IMR-90 (cell line): ENCODE results near the gene CATSPERE. TPM values are rescaled to one million over a fixed set of nuclear protein-coding genes. Genes with fewer than 3 reads are reported as not detected.

Experiments used
- ATAC-seq: fragments of 200-7000 bp; cut with Tn5 transposase; 2 replicates; pipeline ENCODE4 v1.9.1; 2020; ENCODE audit warnings: low read depth, mild to moderate bottlenecking, moderate library complexity
- BruUV-seq: library from RNA; stranded (reverse); fragments of 400-500 nt; replicated peaks from 2 replicates; lab custom pipeline; 2021; lab: Mats Ljungman, UMichigan
- CTCF ChIA-PET: fragments of 300-600 bp; formaldehyde crosslinking; extraction: SDS; loops from one replicate; lab custom pipeline; 2021; ENCODE audit warnings: antibody characterized with exemption; lab: Yijun Ruan, JAX
- POLR2A ChIA-PET: fragments of 300-600 bp; sonication (Branson Sonifier 250); formaldehyde crosslinking; loops from one replicate; lab custom pipeline; 2022; ENCODE audit warnings: antibody characterized with exemption; ENCODE audit not compliant: unreplicated experiment; lab: Charles Lee
- DNase-seq: peaks from one replicate; pipeline ENCODE4 v3.0.0; 2013
- H2AFZ ChIP-seq: replicated peaks from 2 replicates; pipeline ENCODE3; 2013; ENCODE audit warnings: low read length, mild to moderate bottlenecking; ENCODE audit not compliant: poor library complexity
- H2AK5ac ChIP-seq: 2 replicates; pipeline ENCODE4 v1.6.1; 2013; ENCODE audit warnings: low read depth, low read length, inconsistent platforms
- H2AK9ac ChIP-seq: replicated peaks from 2 replicates; pipeline ENCODE3; 2013; ENCODE audit warnings: mild to moderate bottlenecking, low read depth, low read length, moderate library complexity; ENCODE audit not compliant: poor library complexity
- H2BK120ac ChIP-seq: 2 replicates; pipeline ENCODE4 v1.6.1; 2013; ENCODE audit warnings: low read depth, low read length, inconsistent platforms
- H2BK15ac ChIP-seq: 3 replicates; pipeline ENCODE4 v1.6.1; 2013; ENCODE audit warnings: low read depth, low read length, inconsistent platforms
- H2BK20ac ChIP-seq: 2 replicates; pipeline ENCODE4 v1.6.1; 2013; ENCODE audit warnings: low read depth, mild to moderate bottlenecking, inconsistent platforms, low read length, moderate library complexity
- H2BK5ac ChIP-seq: 2 replicates; pipeline ENCODE4 v1.6.1; 2013; ENCODE audit warnings: mild to moderate bottlenecking, low read depth, low read length, inconsistent platforms; ENCODE audit not compliant: poor library complexity, severe bottlenecking
- H3K14ac ChIP-seq: replicated peaks from 2 replicates; pipeline ENCODE4 v1.6.1; 2013; ENCODE audit warnings: low read depth, low read length, inconsistent platforms
- H3K18ac ChIP-seq: 2 replicates; pipeline ENCODE4 v1.6.1; 2013; ENCODE audit warnings: low read depth, low read length, control low read depth
- H3K23ac ChIP-seq: 2 replicates; pipeline ENCODE4 v1.6.1; 2013; ENCODE audit warnings: low read depth, low read length, inconsistent platforms
- H3K27ac ChIP-seq: 2 replicates; pipeline ENCODE4 v1.5.1; 2013; ENCODE audit warnings: mild to moderate bottlenecking, control low read depth, low read length; ENCODE audit not compliant: insufficient read depth
- H3K27me3 ChIP-seq: 2 replicates; pipeline ENCODE4 v1.6.1; 2013; ENCODE audit warnings: low read length; ENCODE audit not compliant: control insufficient read depth, insufficient read depth
- H3K36me3 ChIP-seq: 2 replicates; pipeline ENCODE4 v1.6.1; 2013; ENCODE audit warnings: low read length, mixed read lengths; ENCODE audit not compliant: control insufficient read depth, insufficient read depth
- H3K4ac ChIP-seq: 2 replicates; pipeline ENCODE4 v1.6.1; 2013; ENCODE audit warnings: low read depth, low read length, inconsistent platforms
- H3K4me1 ChIP-seq: 2 replicates; pipeline ENCODE4 v1.6.1; 2013; ENCODE audit warnings: low read length, mixed read lengths; ENCODE audit not compliant: control insufficient read depth, insufficient read depth
- H3K4me2 ChIP-seq: 2 replicates; pipeline ENCODE4 v1.6.1; 2013; ENCODE audit warnings: low read depth, mild to moderate bottlenecking, control low read depth, low read length, moderate library complexity
- H3K4me3 ChIP-seq: 2 replicates; pipeline ENCODE4 v1.5.1; 2013; ENCODE audit warnings: low read depth, mild to moderate bottlenecking, control low read depth, low read length, moderate library complexity; ENCODE audit not compliant: insufficient read depth
- H3K56ac ChIP-seq: 2 replicates; pipeline ENCODE4 v1.6.1; 2013; ENCODE audit warnings: low read length, inconsistent platforms; ENCODE audit not compliant: insufficient read depth; ENCODE audit errors: extremely low read depth
- H3K79me1 ChIP-seq, 2 experiments: 2 replicates each; pipeline ENCODE4 v1.6.1; 2013; ENCODE audit warnings: low read length in 2 of 2, inconsistent platforms in 1 of 2, low read depth in 1 of 2
- H3K9ac ChIP-seq: 2 replicates; pipeline ENCODE4 v1.6.1; 2013; ENCODE audit warnings: low read depth, low read length, control low read depth
- H3K9me1 ChIP-seq: 2 replicates; pipeline ENCODE4 v1.6.1; 2013; ENCODE audit warnings: low read length, inconsistent platforms; ENCODE audit not compliant: insufficient read depth
- H3K9me3 ChIP-seq: 2 replicates; pipeline ENCODE4 v1.6.1; 2013; ENCODE audit warnings: low read length; ENCODE audit not compliant: control insufficient read depth, insufficient read depth
- H4K20me1 ChIP-seq: 2 replicates; pipeline ENCODE4 v1.6.1; 2013; ENCODE audit warnings: low read length, inconsistent platforms; ENCODE audit not compliant: insufficient read depth
- H4K5ac ChIP-seq: 2 replicates; pipeline ENCODE4 v1.6.1; 2013; ENCODE audit warnings: mild to moderate bottlenecking, low read depth, low read length, control low read depth
- H4K8ac ChIP-seq, 2 experiments: 2 replicates each; pipeline ENCODE4 v1.6.1; 2013; ENCODE audit warnings: low read depth in 2 of 2, low read length in 2 of 2, control low read depth in 1 of 2, inconsistent platforms in 1 of 2
- H4K91ac ChIP-seq: 2 replicates; pipeline ENCODE4 v1.6.1; 2013; ENCODE audit warnings: low read depth, low read length, inconsistent platforms; ENCODE audit not compliant: insufficient read depth
- BHLHE40 ChIP-seq: fragments of 150-350 bp; IDR thresholded peaks from 2 replicates; pipeline ENCODE4 v1.6.1; 2016; ENCODE audit warnings: mild to moderate bottlenecking, low read depth, low read length
- CEBPB ChIP-seq: IDR thresholded peaks from 2 replicates; pipeline ENCODE4 v1.6.1; 2012; ENCODE audit warnings: low read depth, low read length, improper control_type of control experiment
- CHD1 ChIP-seq: IDR thresholded peaks from 2 replicates; pipeline ENCODE4 v1.6.1; 2012; ENCODE audit warnings: low read depth, low read length, improper control_type of control experiment
- CTCF ChIP-seq: conservative IDR thresholded peaks from 2 replicates; pipeline ENCODE4 v1.5.1; 2012; ENCODE audit warnings: mild to moderate bottlenecking, low read depth, low read length, improper control_type of control experiment
- FOS ChIP-seq: fragments of 150-350 bp; IDR thresholded peaks from 2 replicates; pipeline ENCODE4 v1.6.1; 2016; ENCODE audit warnings: low read depth, low read length
- MAFK ChIP-seq: IDR thresholded peaks from 2 replicates; pipeline ENCODE4 v1.6.1; 2012; ENCODE audit warnings: low read depth, low read length, improper control_type of control experiment
- MAZ ChIP-seq: IDR thresholded peaks from 2 replicates; pipeline ENCODE4 v1.6.1; 2012; ENCODE audit warnings: low read depth, mild to moderate bottlenecking, low read length, improper control_type of control experiment, moderate library complexity, borderline replicate concordance
- MXI1 ChIP-seq: IDR thresholded peaks from 2 replicates; pipeline ENCODE4 v1.6.1; 2012; ENCODE audit warnings: low read depth, mild to moderate bottlenecking, low read length, moderate library complexity, borderline replicate concordance
- NFE2L2 ChIP-seq: fragments of 150-350 bp; IDR thresholded peaks from 2 replicates; pipeline ENCODE4 v1.6.1; 2016; ENCODE audit warnings: low read depth, mild to moderate bottlenecking, low read length
- POLR2A ChIP-seq: IDR thresholded peaks from 2 replicates; pipeline ENCODE4 v1.6.1; 2012; ENCODE audit warnings: mild to moderate bottlenecking, low read depth, low read length
- RAD21 ChIP-seq: IDR thresholded peaks from 2 replicates; pipeline ENCODE4 v1.6.1; 2012; ENCODE audit warnings: low read length, improper control_type of control experiment
- RCOR1 ChIP-seq: IDR thresholded peaks from 2 replicates; pipeline ENCODE4 v1.6.1; 2012; ENCODE audit warnings: mild to moderate bottlenecking, low read length, improper control_type of control experiment; ENCODE audit not compliant: insufficient replicate concordance
- RFX5 ChIP-seq: IDR thresholded peaks from 2 replicates; pipeline ENCODE4 v1.8.0; 2012; ENCODE audit warnings: low read depth, mild to moderate bottlenecking, low read length, moderate library complexity
- SMC3 ChIP-seq: fragments of 150-350 bp; IDR thresholded peaks from 2 replicates; pipeline ENCODE4 v1.6.1; 2016; ENCODE audit warnings: low read depth, mild to moderate bottlenecking, antibody characterized with exemption, low read length, moderate library complexity
- USF2 ChIP-seq: fragments of 150-350 bp; IDR thresholded peaks from 2 replicates; pipeline ENCODE4 v1.6.1; 2017; ENCODE audit warnings: mild to moderate bottlenecking, antibody characterized with exemption, low read length, low read depth
- WGBS, 2 experiments: methylation state at CpG; one replicate each; pipeline versions ENCODE4 v1.1.5 to v1.1.7; 2013; ENCODE audit warnings: missing lambda C conversion rate in 2 of 2; ENCODE audit not compliant: insufficient read length in 1 of 2; ENCODE audit errors: extremely low coverage in 2 of 2; 5-methylcytosine and 5-hydroxymethylcytosine counted together
- dilution Hi-C: fragments of 300-500 bp; cut with HindIII; formaldehyde crosslinking; loops from one replicate; pipeline ENCODE4 v1.14.3; 2018; ENCODE audit warnings: low sequenced_read_pairs; ENCODE audit not compliant: unreplicated experiment
- in situ Hi-C: fragments of 300-500 bp; cut with MboI; formaldehyde crosslinking; loops from 3 replicates; pipeline ENCODE4 v1.14.3; 2019; ENCODE audit warnings: low sequenced_read_pairs, inconsistent platforms, mixed read lengths
- intact Hi-C: fragments of 100-400 bp; cut with micrococcal nuclease; formaldehyde crosslinking; loops from 2 replicates; pipeline ENCODE4 v1.10.0; 2022
- polyA plus RNA-seq, 3 experiments: library from polyadenylated mRNA; depleted of rRNA; stranded (reverse); fragments of >200 nt; gene quantifications; 2 replicates each; pipeline ENCODE4 v1.2.3, GENCODE V29; 2012; ENCODE audit warnings: low replicate concordance in 1 of 3
- total RNA-seq: library from RNA; depleted of rRNA; stranded (reverse); fragments of >200 nt; gene quantifications from 2 replicates; pipeline ENCODE4 v1.2.3, GENCODE V29; 2012
- TF ChIP-seq, protein P1 (sequence below): fragments of 150-350 bp; IDR thresholded peaks from 2 replicates; pipeline ENCODE4 v1.6.1; 2016; ENCODE audit warnings: low read depth, mild to moderate bottlenecking, low read length, moderate library complexity, borderline replicate concordance

Gene CATSPERE
- total and polyA plus RNA-seq, 2 of the 4 experiments (the other 2 are of a cell fraction) = 0.07 to 0.18 TPM

GRCh38 chr1:244513493-244513892, 52.4 kb downstream of the CATSPERE start:
- Histone ChIP-seq H3K4me2 (no peak overlapping the region), H4K8ac (no peak overlapping the region), H3K27ac (no peak overlapping the region), H4K91ac (no peak overlapping the region), H3K9ac (no peak overlapping the region), H2BK20ac (no peak overlapping the region), H2BK120ac (no peak overlapping the region), H2AK5ac (no peak overlapping the region), H4K20me1 (no peaks in the 10 kb centered on the region), H3K56ac (no peak overlapping the region), H3K79me1 (no peaks in the 10 kb centered on the region), H3K18ac (no peak overlapping the region), H3K23ac (no peak overlapping the region), H4K5ac (no peak overlapping the region), H3K36me3 (no peaks in the 10 kb centered on the region), H2AK9ac (no peak overlapping the region), H3K14ac (no peak overlapping the region), H3K4ac (no peak overlapping the region), H3K9me3 (no peaks in the 10 kb centered on the region), H3K4me1 (no peaks in the 10 kb centered on the region), H3K9me1 (no peaks in the 10 kb centered on the region), H3K27me3 (no peaks in the 10 kb centered on the region), H3K4me3 (no peak overlapping the region), H2BK5ac (no peak overlapping the region), H2AFZ (no peak overlapping the region), H2BK15ac (no peak overlapping the region)
- WGBS, 2 experiments = 33% methylated on average over 1 of the region's 5 CpGs; no CpG with 5 or more reads in 1 of the 2 experiments
- TF ChIP-seq RAD21 (no peak), FOS (no peak), BHLHE40 (no peak), RFX5 (no peak), MAZ (no peak), RCOR1 (no peak), CEBPB (no peak), POLR2A (no peak), MAFK (no peak), SMC3 (no peak), NFE2L2 (no peak), MXI1 (no peak), USF2 (no peak), CHD1 (no peak), CTCF (no peak)
- TF ChIP-seq, protein P1, sequence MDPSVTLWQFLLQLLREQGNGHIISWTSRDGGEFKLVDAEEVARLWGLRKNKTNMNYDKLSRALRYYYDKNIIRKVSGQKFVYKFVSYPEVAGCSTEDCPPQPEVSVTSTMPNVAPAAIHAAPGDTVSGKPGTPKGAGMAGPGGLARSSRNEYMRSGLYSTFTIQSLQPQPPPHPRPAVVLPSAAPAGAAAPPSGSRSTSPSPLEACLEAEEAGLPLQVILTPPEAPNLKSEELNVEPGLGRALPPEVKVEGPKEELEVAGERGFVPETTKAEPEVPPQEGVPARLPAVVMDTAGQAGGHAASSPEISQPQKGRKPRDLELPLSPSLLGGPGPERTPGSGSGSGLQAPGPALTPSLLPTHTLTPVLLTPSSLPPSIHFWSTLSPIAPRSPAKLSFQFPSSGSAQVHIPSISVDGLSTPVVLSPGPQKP = no peak
- in situ Hi-C loops (no loop called here), intact Hi-C loops (no loop called here), dilution Hi-C loops (no loop called here)
- ChIA-PET CTCF (no interaction called here), POLR2A (no interaction called here)
- ATAC-seq = no peak
- no peak for DNase-seq
- BruUV-seq = no TSS peak
